Retina (tissue), 1 donor: ENCODE data around the gene TYMP.
A peak's percentile ranks its signal among the peaks of the same experiment; 100 is the strongest.

Source experiments
- DNase-seq: peaks from one replicate; pipeline ENCODE4 v3.0.0-alpha.2; 2016

The TYMP gene

GRCh38 chr22:50504369-50505211 lies 25.2 kb downstream of the TYMP start:
- DNase-seq = no peak

- no peak for DNase-seq
Measured at GRCh38 chr22:50503475-50504145, 26.2 kb downstream of the TYMP start.

GRCh38 chr22:50502628-50503474 lies 27.0 kb downstream of the TYMP start:
- DNase-seq = no peak

DNA sequence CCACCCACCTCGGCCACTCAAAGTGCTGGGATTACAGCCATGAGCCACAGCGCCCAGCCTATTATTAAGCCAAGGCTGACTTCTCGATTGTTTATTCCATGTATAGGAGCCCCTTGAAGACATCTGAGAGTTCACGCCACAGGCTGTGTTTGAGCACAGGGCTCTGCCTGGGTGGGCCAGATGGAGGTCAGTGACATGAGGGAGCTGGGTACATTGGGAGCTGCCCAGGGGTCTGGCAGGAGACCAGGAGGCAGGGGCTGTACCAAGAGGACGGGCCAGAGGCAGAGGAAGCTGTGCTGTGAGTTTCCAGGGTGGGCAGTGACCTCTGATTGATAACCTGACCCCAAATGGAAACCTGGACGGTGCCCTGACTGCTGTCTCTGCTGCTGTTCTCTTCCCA lies 27.7 kb downstream of the TYMP start:
- no peak for DNase-seq

DNA sequence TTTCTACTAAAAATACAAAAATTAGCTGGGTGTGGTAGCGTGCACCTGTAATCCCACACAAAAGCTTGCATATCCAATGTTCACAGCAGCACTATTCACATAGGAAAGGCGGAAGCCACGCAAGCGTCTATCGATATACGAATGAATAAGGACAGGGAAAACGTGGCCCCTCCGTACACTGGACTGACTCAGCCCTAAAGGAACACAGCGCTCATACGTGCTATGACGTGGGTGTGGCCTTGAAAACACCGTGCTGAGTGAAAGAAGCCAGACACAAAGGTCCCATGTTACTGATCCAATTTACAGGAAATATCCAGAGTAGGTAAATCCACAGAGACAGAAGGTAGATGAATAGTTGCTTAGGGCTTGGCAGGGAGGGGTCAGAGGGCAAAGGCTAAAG lies 29.4 kb downstream of the TYMP start:
- DNase-seq = no peak

DNA sequence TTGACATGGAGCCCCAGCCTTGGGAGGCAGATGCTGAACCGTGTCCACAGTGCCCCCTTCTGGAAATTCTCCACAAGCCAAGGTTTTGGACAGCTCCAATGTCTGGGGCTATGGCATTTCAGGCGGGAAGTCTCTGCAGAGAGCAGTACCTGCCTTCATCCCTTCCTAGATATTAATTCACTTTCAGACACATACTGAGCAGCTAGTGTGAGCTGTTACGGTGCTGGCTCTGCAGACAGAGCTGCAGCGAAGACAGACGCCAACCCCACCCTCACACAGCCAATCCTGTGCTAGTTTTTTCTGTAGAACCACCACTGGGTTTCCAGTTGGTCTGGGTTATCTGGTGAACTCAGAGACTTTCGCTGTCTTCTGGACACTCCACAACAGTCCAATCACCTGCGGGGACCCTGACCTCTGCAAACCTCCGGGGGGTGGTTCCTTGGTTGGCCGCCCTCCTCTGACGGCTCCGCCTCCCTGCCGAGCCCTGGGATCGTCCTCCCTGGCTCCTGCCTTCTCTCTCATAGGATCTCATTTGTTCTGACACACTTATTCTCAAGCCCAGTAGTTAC lies 31.4 kb downstream of the TYMP start:
- DNase-seq = peak; percentile 60

GRCh38 chr22:50497093-50497492 lies 32.7 kb downstream of the TYMP start:
- DNase-seq = no peak

- DNase-seq = no peak
Measured at GRCh38 chr22:50490531-50491308, 39.1 kb downstream of the TYMP start.

DNA sequence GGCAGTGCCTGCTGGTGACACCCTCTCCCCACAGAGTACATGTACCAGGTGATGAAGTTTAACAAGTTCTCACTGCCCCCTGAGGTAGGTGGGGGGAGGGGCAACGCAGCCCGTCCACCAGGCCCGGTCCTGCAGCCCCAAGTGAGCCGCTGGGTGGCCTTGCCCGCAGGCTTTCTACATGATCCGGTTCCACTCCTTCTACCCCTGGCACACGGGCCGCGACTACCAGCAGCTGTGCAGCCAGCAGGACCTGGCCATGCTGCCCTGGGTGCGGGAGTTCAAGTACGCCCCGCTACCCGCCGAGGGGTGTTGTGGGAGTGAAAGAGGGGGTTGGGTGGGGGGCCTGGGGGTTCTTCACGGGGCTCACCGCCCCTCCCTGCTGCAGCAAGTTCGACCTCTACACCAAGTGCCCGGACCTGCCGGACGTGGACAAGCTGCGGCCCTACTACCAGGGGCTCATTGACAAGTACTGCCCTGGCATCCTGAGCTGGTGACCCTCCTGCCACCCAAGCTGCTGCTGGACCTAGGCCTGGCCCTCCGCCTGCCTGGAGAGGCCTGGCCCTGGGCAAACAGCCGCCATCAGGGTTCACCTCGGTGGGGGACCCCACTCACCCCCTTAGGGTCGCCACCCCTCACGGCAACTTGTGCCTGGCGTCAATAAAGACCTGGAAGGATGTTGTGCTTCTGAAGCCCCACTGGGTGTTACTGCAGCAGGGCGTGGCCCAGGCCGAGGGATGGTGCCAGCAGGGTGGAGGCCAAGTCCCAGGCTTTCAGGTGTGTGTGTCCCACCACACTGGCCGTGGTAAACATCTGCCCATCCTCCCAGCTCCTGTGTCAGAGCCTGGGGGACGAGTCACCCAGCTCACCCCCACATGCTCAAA lies 40.2 kb downstream of the TYMP start:
- no peak for DNase-seq

DNA sequence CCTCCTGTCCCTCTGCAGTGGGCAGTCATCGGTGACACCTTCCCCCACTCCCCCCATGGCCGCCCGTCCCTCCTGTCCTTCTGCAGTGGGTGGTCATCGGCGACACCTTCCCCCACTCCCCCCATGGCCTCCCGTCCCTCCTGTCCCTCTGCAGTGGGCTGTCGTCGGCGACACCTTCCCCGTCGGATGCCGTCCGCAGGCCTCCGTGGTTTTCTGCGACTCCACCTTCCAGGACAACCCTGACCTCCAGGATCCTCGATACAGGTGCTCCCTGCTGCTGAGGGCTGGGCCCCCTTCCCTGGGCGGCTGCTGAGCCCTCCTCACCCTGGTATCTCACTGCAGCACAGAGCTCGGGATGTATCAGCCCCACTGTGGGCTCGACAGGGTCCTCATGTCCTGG lies 40.9 kb downstream of the TYMP start:
- no peak for DNase-seq

DNA sequence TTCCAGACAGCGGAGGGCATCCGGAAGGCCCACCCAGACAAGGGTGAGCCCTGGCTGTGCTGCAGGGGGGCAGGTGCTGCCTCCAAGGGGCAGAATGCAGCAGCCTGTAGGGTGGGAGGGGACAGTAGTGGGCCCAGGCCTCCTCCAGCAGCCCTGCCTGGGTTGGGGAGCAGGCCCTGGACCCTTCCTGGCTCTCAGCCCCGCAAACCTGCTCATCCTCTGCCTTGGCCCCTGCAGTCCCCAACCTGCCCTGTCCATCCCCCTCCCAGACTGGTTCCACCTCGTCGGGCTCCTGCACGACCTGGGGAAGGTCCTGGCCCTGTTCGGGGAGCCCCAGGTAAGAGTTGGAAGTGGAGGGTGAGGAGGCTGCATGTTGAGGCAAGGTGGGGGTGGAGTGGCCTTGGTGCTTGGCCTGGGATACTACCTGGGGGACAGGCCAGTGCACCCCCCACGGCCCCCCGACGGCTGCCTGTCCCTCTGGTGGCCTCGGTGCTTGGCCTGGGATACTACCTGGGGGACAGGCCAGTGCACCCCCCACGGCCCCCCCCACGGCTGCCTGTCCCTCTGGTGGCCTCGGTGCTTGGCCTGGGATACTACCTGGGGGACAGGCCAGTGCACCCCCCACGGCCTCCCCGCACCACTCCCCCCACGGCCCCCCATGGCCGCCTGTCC lies 41.7 kb downstream of the TYMP start:
- DNase-seq = no peak

DNA sequence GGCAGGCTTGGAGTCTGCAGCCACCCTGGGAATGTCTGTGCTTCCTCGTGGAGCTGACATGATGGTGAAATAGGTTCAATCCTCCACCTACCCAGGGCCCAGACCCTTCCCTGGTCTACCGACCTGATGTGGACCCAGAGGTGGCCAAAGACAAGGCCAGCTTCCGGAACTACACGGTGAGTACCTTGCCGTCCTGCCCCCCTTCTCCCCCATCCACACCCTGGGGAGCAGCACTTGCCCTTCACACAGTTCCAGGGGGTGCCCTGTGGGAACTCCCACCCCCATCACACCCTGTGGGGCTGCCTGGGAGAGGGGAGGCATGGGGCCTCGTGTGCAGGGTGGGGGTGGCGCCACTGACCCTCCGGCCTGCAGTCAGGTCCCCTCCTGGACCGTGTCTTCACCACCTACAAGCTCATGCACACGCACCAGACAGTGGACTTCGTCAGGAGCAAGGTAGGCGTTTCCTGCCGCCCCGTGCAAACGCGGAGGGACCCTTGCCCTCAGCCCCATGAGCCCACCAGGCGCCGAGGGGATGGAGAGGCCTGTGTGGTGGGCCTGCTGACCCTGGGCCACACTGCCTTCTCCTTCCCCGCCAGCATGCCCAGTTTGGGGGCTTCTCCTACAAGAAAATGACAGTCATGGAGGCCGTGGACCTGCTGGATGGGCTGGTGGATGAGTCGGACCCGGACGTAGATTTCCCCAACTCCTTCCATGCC lies 42.4 kb downstream of the TYMP start:
- DNase-seq = no peak

DNA sequence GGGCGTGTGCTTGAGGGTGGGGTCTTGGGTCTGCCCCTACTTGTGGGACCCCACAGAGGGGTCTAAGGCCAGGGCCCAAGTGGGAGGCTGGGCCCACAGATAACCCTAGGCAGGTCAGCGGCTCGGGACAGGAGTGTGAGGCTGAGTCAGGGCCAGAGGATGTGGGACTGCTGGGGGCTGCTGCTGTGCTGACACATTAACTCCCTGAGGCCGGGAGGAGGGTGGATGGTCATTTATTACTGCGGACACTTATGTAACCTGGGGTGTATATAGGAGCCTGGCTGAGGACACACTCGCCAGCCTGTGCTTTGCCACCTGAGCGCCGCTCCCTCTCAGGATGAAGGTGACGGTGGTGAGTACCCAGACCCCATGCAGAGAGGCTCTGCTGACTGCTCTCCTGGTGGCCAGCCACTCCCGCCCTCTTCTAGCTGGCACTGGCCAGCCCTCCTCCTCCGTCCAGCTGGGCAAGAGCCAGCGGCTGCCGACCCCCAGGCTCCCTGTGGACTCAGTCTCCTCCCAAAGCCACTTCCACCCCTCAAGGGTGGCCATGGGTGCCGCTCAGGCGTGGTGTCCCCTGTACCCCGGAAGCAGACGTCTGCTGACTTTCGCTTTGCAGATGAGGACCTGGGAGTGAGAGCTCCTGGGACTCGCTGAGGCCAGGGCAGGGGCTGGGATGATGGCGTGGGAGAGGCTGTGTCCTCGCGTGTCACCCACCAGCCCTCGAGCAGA lies 43.1 kb downstream of the TYMP start, which contains the start of gene MIOX:
MIOX (plus strand) TSS at position 299 of the 729 bp plus-strand sequence; CDS start at position 338, 39 bp downstream.
- no peak for DNase-seq

DNA sequence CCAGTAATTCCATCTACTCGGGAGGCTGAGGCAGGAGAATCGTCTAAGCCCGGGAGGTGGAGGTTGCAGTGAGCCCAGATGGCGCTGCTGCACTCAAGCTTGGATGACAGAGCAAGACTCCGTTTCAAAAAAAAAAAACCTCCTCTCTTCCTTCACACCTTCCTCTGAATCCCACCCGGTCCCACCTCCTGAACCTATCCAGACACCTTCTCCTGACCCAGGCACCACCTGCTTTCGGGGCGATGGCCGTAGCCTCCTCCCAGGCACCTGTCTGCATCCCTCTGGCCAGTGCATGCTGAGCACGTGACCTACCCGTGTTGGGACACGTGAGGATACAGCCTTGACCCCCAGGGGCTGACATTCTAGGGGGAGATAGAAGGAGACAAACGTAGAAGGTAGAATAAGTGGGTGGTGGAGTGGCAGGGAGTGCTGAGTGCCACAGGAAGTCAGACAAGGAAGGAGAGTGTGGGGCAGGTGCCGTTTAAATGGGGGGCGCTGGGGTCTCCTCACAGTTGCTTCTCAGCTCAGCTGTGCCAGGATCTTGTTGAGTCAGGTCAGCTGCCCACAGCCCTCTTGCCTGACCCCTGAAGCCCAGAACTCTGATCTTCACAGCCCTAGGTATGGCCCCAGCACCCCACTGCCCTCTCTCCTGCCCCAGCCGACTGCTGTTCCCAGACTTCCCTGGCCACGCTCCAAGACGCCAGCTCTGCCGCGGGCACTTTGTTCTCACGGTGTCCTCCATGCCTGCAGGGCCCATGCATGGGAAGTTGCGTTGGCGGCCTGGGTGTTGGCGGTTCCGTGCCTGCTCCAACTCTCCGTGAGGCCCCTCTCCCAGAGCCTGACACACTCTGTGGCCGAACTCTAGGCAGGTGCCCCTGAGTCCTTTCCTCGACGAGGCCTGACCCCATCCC lies 44.3 kb downstream of the TYMP start:
- no peak for DNase-seq

GRCh38 chr22:50483977-50484853 lies 45.6 kb downstream of the TYMP start:
- no peak for DNase-seq

DNA sequence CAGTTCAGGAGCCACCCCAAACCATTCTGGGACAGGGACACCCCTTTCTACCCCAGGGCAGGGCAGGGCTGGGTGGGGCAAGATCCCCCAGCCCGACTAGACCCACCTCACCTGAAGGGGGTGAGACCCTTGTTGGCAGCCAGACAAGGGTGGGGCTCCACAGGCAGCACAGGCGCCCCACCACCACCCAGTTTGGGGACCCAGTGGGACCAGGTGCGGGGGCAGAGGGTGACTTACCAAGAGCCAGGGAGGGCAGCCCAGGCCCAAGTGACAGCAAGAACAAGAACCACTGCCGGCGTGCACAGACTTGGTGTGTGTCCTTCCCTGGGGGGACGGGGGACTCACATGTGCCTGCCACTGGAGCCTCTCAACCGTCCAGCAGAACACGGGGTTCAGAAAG lies 46.3 kb downstream of the TYMP start:
- no peak for DNase-seq

DNA sequence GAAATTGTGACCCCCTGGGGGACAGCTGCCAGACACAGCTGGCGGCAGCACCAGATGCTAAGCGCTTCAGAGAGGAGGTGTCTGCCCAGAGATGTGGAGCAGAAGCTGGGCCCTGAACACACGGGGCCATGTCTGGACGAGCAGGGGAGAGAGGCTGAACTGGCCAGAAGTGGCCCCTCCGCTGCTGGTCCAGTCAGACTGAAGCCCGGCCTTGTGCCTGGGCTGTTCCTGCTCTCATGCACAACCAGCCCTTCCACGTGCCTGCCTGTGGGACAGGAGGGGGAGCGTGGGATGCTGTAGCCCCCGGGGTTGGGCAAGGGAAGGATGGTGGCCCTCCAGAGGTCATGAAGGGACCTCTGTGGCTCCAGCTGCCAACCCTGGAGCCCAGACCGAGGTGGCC lies 46.7 kb downstream of the TYMP start:
- DNase-seq = no peak
